Measurements from ENCODE around the gene MAD1L1. TPM values are rescaled to one million over a fixed set of nuclear protein-coding genes. Genes with fewer than 3 reads are reported as not detected.
A peak's percentile ranks its signal among the peaks of the same experiment; 100 is the strongest.

MAD1L1 gene
- total RNA-seq, 1 donor from 2014 or later: 48.4 TPM

- H3K36me3 ChIP-seq: no peaks in the 10 kb centered on the region
- H3K9me3 ChIP-seq: no peaks in the 10 kb centered on the region
- H3K27ac ChIP-seq: no peak overlapping the region
- no peak for TF ChIP-seq CTCF (IDR thresholded peaks at IDR 0.05)
- intact Hi-C loops (cut with DNase I): no loop called here
- H3K4me3 ChIP-seq: no peak overlapping the region
- H3K4me1 ChIP-seq: no peaks in the 10 kb centered on the region
- H3K27me3 ChIP-seq: no peaks in the 10 kb centered on the region
- DNase-seq: no peak
- peak; percentile 4 for ATAC-seq
These were observed 244.9 kb downstream of the MAD1L1 start for GRCh38 chr7:1987591-1988532.

GRCh38 chr7:1987084-1987535 is 245.6 kb downstream of the MAD1L1 start:
- Histone ChIP-seq H3K9me3 (no peaks in the 10 kb centered on the region), H3K27ac (no peak overlapping the region), H3K27me3 (no peaks in the 10 kb centered on the region), H3K36me3 (no peaks in the 10 kb centered on the region), H3K4me3 (no peak overlapping the region), H3K4me1 (no peaks in the 10 kb centered on the region)
- intact Hi-C loops (cut with DNase I): no loop called here
- DNase-seq (no peak), ATAC-seq (peak; percentile 11)
- TF ChIP-seq CTCF (IDR thresholded peaks at IDR 0.05): no peak

GRCh38 chr7:1986366-1987083 is 246.2 kb downstream of the MAD1L1 start:
- Histone ChIP-seq H3K4me3 (no peak overlapping the region), H3K4me1 (no peaks in the 10 kb centered on the region), H3K36me3 (no peaks in the 10 kb centered on the region), H3K27me3 (no peaks in the 10 kb centered on the region), H3K9me3 (no peaks in the 10 kb centered on the region), H3K27ac (no peak overlapping the region)
- TF ChIP-seq CTCF (IDR thresholded peaks at IDR 0.05): no peak
- no peak for DNase-seq
- intact Hi-C loops (cut with DNase I): no loop called here
- ATAC-seq: no peak

GRCh38 chr7:1985936-1986335 is 246.8 kb downstream of the MAD1L1 start:
- no peak overlapping the region for H3K4me3 ChIP-seq
- ATAC-seq: no peak
- no peaks in the 10 kb centered on the region for H3K27me3 ChIP-seq
- no peak for TF ChIP-seq CTCF (IDR thresholded peaks at IDR 0.05)
- H3K36me3 ChIP-seq: no peaks in the 10 kb centered on the region
- no peak overlapping the region for H3K27ac ChIP-seq
- intact Hi-C loops (cut with DNase I): no loop called here
- H3K9me3 ChIP-seq: no peaks in the 10 kb centered on the region
- DNase-seq: no peak
- H3K4me1 ChIP-seq: no peaks in the 10 kb centered on the region

GRCh38 chr7:1985042-1985441 is 247.7 kb downstream of the MAD1L1 start:
- Histone ChIP-seq H3K36me3 (no peaks in the 10 kb centered on the region), H3K4me1 (no peaks in the 10 kb centered on the region), H3K4me3 (no peak overlapping the region), H3K27me3 (no peaks in the 10 kb centered on the region), H3K27ac (no peak overlapping the region), H3K9me3 (no peaks in the 10 kb centered on the region)
- no peak for ATAC-seq
- intact Hi-C loops (cut with DNase I): no loop called here
- no peak for DNase-seq
- TF ChIP-seq CTCF (IDR thresholded peaks at IDR 0.05): no peak

Data from upper lobe of right lung (tissue), 1 donor.